GM12878 (cell line): Measurements from ENCODE around the gene MTMR4.

Experiments
- CEBPB ChIP-seq, 2 experiments: fragments of 150-350 bp in 1 of 2; IDR thresholded peaks; 2 replicates each; pipeline ENCODE4 v1.6.1; 2012 to 2014; ENCODE audit warnings: low read depth in 2 of 2, low read length in 2 of 2, borderline replicate concordance in 1 of 2, inconsistent platforms in 1 of 2
- CTCF ChIP-seq, 3 experiments: IDR thresholded peaks in 2 of 3; conservative IDR thresholded peaks in 1 of 3; 2 replicates each; pipeline ENCODE4 v1.5.1; 2011; ENCODE audit warnings: low read depth in 3 of 3, low read length in 3 of 3, mild to moderate bottlenecking in 3 of 3, control low read depth in 2 of 3, moderate library complexity in 2 of 3, inconsistent platforms in 1 of 3, mixed read lengths in 1 of 3; ENCODE audit not compliant: control insufficient read depth in 2 of 3, insufficient read depth in 1 of 3; ENCODE audit errors: extremely low read depth in 1 of 3
- EP300 ChIP-seq, 2 experiments: fragments of 150-350 bp in 1 of 2; IDR thresholded peaks; 2 replicates each; pipeline ENCODE4 v1.6.1; 2011 to 2012; ENCODE audit warnings: low read depth in 2 of 2, low read length in 2 of 2, borderline replicate concordance in 1 of 2, improper control_type of control experiment in 1 of 2, inconsistent platforms in 1 of 2; ENCODE audit not compliant: control insufficient read depth in 1 of 2
- EZH2 ChIP-seq: IDR thresholded peaks from 2 replicates; pipeline ENCODE4 v1.6.1; 2012; ENCODE audit warnings: low read depth, mild to moderate bottlenecking, control low read depth, inconsistent platforms, low read length, borderline replicate concordance; ENCODE audit not compliant: control insufficient read depth
- FOS ChIP-seq: IDR thresholded peaks from 3 replicates; pipeline ENCODE4 v1.6.1; 2011; ENCODE audit warnings: borderline replicate concordance; ENCODE audit not compliant: insufficient read length; ENCODE audit errors: extremely low read depth
- FOXK2 ChIP-seq: fragments of 450-650 bp; IDR thresholded peaks from 2 replicates; pipeline ENCODE4 v1.6.1; 2017; ENCODE audit warnings: mild to moderate bottlenecking, moderate library complexity
- KDM1A ChIP-seq: fragments of 200-600 bp; sonication (generic); IDR thresholded peaks from 2 replicates; pipeline ENCODE4 v1.6.1; 2016; ENCODE audit warnings: borderline replicate concordance
- MAX ChIP-seq: IDR thresholded peaks from 2 replicates; pipeline ENCODE4 v1.6.1; 2012; ENCODE audit warnings: low read depth, low read length, improper control_type of control experiment
- POLR2A ChIP-seq: IDR thresholded peaks from 2 replicates; pipeline ENCODE4 v1.6.1; 2011; ENCODE audit warnings: low read depth, mild to moderate bottlenecking, low read length
- RBBP5 ChIP-seq: fragments of 200-600 bp; sonication (generic); conservative IDR thresholded peaks from 2 replicates; pipeline ENCODE4 v1.6.1; 2016
- ZNF592 ChIP-seq: fragments of 450-650 bp; IDR thresholded peaks from 2 replicates; pipeline ENCODE4 v1.6.1; 2017; ENCODE audit warnings: mild to moderate bottlenecking, moderate library complexity

- TF ChIP-seq FOS (no peak), EZH2 (no peak), CTCF (IDR thresholded peaks at IDR 0.05 in 2 of 3, conservative IDR thresholded peaks at IDR 0.05 in 1 of 3; ENCODE audit: control insufficient read depth in 2 of 3, extremely low read depth in 1 of 3, insufficient read depth in 1 of 3, low read depth in 3 of 3, low read length in 3 of 3) (no peak), KDM1A (no peak), ZNF592 (no peak), RBBP5 (no peak), EP300 (IDR thresholded peaks at IDR 0.05; ENCODE audit: borderline replicate concordance in 1 of 2, control insufficient read depth in 1 of 2, low read depth in 2 of 2, low read length in 2 of 2) (no peak), FOXK2 (no peak), POLR2A (no peak), MAX (no peak), CEBPB (IDR thresholded peaks at IDR 0.05; ENCODE audit: borderline replicate concordance in 1 of 2, low read depth in 2 of 2, low read length in 2 of 2) (no peak)
Observed at GRCh38 chr17:58528443-58528842, 14.0 kb upstream of the MTMR4 start.
